GM12801 (cell line): ENCODE results near the gene CD55.

Experiments used
- CTCF ChIP-seq: IDR thresholded peaks from one replicate; pipeline ENCODE4 v1.5.1; 2011; ENCODE audit warnings: control low read depth; ENCODE audit not compliant: insufficient read length; ENCODE audit errors: extremely low read depth

The CD55 gene

GRCh38 chr1:207401578-207401977, 80.1 kb downstream of the CD55 start:
- TF ChIP-seq CTCF, result no peak

- no peak for TF ChIP-seq CTCF
These were observed 81.3 kb downstream of the CD55 start for GRCh38 chr1:207402744-207403143.

- TF ChIP-seq CTCF, result no peak
These were observed 83.5 kb downstream of the CD55 start for GRCh38 chr1:207404849-207405525.

- TF ChIP-seq CTCF, result no peak
These were observed 84.3 kb downstream of the CD55 start for GRCh38 chr1:207405814-207406213.

GRCh38 chr1:207407655-207408260, 86.3 kb downstream of the CD55 start:
- no peak for TF ChIP-seq CTCF
